Calu3 (cell line): ENCODE data around the gene MIA3. TPM values are rescaled to one million over a fixed set of nuclear protein-coding genes. Genes with fewer than 3 reads are reported as not detected.
"Not testable (repeated sequence)": the region's sequence is repeated elsewhere in the genome, so short reads cannot be mapped to it uniquely, and the experiment has no call there.

Source experiments
- BruUV-seq: library from RNA; stranded (reverse); fragments of 400-500 nt; replicated peaks from 2 replicates; lab custom pipeline; 2021; lab: Mats Ljungman, UMichigan
- CTCF ChIA-PET: fragments of 300-600 bp; sonication (Branson Sonifier 250); formaldehyde crosslinking; loops from one replicate; lab custom pipeline; 2022; ENCODE audit warnings: antibody characterized with exemption; lab: Charles Lee
- DNase-seq: peaks from one replicate; pipeline ENCODE4 v3.0.0; 2022
- H3K27ac Mint-ChIP-seq: one replicate; pipeline ENCODE4 v1.8.0; 2022; ENCODE audit warnings: mixed read lengths; ENCODE audit not compliant: unreplicated experiment
- H3K27me3 Mint-ChIP-seq: one replicate; pipeline ENCODE4 v1.8.0; 2022; ENCODE audit warnings: mixed read lengths; ENCODE audit not compliant: unreplicated experiment
- H3K36me3 Mint-ChIP-seq: one replicate; pipeline ENCODE4 v1.8.0; 2022; ENCODE audit warnings: mild to moderate bottlenecking, moderate library complexity, mixed read lengths; ENCODE audit not compliant: insufficient read depth, unreplicated experiment
- H3K4me1 Mint-ChIP-seq: one replicate; pipeline ENCODE4 v1.8.0; 2022; ENCODE audit warnings: mild to moderate bottlenecking, low read depth, mixed read lengths; ENCODE audit not compliant: unreplicated experiment
- H3K4me3 Mint-ChIP-seq: one replicate; pipeline ENCODE4 v1.8.0; 2022; ENCODE audit warnings: mild to moderate bottlenecking, low read depth, moderate library complexity, mixed read lengths; ENCODE audit not compliant: unreplicated experiment
- H3K9me3 Mint-ChIP-seq: one replicate; pipeline ENCODE4 v1.8.0; 2022; ENCODE audit warnings: low read depth, mixed read lengths; ENCODE audit not compliant: unreplicated experiment
- intact Hi-C: fragments of 100-400 bp; cut with micrococcal nuclease; formaldehyde crosslinking; loops from one replicate; pipeline ENCODE4 v1.10.0; 2022; ENCODE audit not compliant: unreplicated experiment
- total RNA-seq: library from RNA; stranded (reverse); gene quantifications from 2 replicates; pipeline ENCODE4 v1.2.3, GENCODE V29; 2022
- TF ChIP-seq, protein P1 (sequence below): fragments of 200-600 bp; IDR thresholded peaks from one replicate; pipeline ENCODE4 v1.8.0; 2022; ENCODE audit warnings: antibody characterized with exemption; ENCODE audit not compliant: unreplicated experiment

MIA3 gene
- total RNA-seq, 1 experiment from 2014 or later = 72.6 TPM

DNA sequence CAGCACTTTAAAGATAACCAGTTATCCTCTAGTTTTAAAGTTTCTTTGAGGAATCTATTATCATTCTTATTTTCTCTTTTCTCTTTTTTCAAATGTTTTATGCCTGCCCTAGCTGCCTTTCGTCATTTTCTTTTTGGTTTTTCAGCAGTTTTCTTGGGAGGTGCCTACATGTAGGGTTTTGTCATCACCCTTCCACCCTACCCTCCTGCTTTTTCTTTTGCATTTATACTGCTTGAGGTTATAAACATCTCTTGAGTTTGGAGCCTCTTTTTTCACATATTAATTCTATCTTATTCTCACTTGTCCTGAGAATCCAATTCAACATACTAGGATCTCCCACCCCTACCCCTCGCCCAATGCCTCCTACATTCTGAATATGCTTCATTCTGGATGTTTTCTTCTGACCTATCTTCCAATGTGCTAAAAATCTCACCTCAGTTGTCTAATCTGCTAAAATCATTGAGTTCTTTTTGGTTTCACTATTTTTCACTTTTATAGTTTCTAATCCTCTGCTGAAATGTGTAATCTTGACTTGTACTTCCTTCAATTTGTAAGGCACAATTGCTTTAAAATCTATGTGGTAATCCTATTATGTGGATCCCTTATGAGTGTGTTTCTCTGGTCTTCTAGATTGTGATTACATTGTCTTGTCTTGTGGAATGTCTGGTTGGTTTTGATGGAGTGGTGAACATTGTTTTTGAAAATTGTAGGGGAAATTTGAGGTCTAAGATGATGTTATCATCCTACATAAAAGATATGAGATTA lies 38.7 kb downstream of the MIA3 start:
- no peak for DNase-seq
- intact Hi-C loops = loop anchor here (5.0 kb wide), 1 partner anchor 66 kb away; no protein-coding TSS in a partner anchor
- TF ChIP-seq, protein P1, sequence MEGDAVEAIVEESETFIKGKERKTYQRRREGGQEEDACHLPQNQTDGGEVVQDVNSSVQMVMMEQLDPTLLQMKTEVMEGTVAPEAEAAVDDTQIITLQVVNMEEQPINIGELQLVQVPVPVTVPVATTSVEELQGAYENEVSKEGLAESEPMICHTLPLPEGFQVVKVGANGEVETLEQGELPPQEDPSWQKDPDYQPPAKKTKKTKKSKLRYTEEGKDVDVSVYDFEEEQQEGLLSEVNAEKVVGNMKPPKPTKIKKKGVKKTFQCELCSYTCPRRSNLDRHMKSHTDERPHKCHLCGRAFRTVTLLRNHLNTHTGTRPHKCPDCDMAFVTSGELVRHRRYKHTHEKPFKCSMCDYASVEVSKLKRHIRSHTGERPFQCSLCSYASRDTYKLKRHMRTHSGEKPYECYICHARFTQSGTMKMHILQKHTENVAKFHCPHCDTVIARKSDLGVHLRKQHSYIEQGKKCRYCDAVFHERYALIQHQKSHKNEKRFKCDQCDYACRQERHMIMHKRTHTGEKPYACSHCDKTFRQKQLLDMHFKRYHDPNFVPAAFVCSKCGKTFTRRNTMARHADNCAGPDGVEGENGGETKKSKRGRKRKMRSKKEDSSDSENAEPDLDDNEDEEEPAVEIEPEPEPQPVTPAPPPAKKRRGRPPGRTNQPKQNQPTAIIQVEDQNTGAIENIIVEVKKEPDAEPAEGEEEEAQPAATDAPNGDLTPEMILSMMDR = no peak
- Mint-ChIP-seq H3K36me3 (peaks cover 44% of the 10 kb centered on the region), H3K27ac (no peak overlapping the region), H3K27me3 (no peaks in the 10 kb centered on the region), H3K4me1 (no peaks in the 10 kb centered on the region), H3K9me3 (no peaks in the 10 kb centered on the region), H3K4me3 (no peak overlapping the region)
- no TSS peak for BruUV-seq
- CTCF ChIA-PET = interaction anchor here (0.7 kb wide), 1 partner anchor 1042 kb away, joined by 4 read pairs; no protein-coding TSS in a partner anchor

DNA sequence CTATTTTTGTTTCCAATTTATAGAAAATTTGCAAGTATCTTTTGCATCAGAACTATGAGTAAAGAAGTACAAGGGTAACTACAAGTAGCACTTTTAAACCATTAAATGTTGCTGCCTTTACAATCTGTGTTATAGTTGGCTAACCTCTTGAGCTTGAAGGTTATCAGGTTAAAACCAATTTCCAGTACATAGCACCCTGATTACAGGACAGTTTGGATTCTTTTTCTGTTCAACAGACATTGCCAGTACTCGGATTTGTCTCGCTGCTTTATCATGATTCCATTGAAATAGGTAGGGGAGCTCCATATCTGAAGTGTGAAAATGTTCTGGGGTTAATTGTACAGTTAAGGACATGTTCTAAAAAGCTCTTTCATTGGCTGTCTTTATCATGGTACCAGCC lies 40.0 kb downstream of the MIA3 start:
- H3K36me3 Mint-ChIP-seq = peaks cover 41% of the 10 kb centered on the region
- intact Hi-C loops = loop anchor here (5.0 kb wide), 1 partner anchor 64 kb away; no protein-coding TSS in a partner anchor
- TF ChIP-seq, protein P1 = no peak
- no peak overlapping the region for H3K27ac Mint-ChIP-seq
- CTCF ChIA-PET = no interaction called here
- no peak for DNase-seq
- BruUV-seq = no TSS peak
- no peaks in the 10 kb centered on the region for H3K9me3 Mint-ChIP-seq
- H3K4me3 Mint-ChIP-seq = no peak overlapping the region
- H3K4me1 Mint-ChIP-seq = no peaks in the 10 kb centered on the region
- H3K27me3 Mint-ChIP-seq = no peaks in the 10 kb centered on the region

DNA sequence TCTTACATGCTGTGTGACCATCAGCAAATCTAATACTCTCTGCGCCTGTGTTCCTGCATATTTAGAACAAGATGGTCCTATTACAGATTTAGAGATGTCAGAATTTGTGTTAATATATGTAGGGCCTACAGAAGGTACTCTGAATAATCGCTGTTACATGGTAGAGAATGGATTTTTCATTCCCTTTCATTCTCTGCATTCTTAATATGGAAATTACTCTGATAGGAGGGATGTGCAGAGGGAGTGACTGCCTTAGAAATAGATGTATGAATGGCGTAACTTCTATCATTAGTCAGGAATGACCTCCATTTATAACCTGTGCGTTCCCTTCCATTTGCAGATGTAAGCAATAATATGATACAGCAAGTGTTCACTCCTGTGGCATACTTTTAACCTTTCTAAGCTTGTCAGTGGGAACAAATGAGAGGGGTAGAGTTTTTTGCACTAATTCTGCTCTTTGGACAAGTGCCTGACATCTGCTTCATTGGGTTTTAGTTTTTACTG lies 45.6 kb downstream of the MIA3 start:
- H3K27ac Mint-ChIP-seq = no peak overlapping the region
- TF ChIP-seq, protein P1 = no peak
- H3K27me3 Mint-ChIP-seq = no peaks in the 10 kb centered on the region
- CTCF ChIA-PET = no interaction called here
- no peaks in the 10 kb centered on the region for H3K9me3 Mint-ChIP-seq
- DNase-seq = no peak
- intact Hi-C loops = no loop called here
- no peaks in the 10 kb centered on the region for H3K4me1 Mint-ChIP-seq
- no TSS peak for BruUV-seq
- no peak overlapping the region for H3K4me3 Mint-ChIP-seq
- peaks cover 36% of the 10 kb centered on the region for H3K36me3 Mint-ChIP-seq

DNA sequence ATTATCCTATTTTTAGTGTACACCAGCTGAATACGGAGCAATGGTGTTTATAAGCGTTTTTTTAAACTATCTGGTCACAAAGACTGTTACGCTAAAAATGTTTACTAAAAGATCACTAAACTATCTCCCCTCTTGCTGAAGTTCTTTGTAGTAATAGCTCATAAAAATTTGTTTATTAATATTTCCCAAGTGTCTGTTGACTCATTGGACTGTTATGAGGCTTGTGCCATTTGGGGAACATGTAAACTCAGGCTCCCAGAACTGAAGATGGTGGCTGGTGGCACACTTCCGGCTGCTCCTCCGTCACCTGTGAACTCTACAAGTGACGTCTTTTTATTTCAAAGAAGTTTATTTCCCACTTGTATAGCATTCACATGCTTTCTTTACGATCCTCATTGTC lies 48.1 kb downstream of the MIA3 start:
- no peaks in the 10 kb centered on the region for H3K9me3 Mint-ChIP-seq
- TF ChIP-seq, protein P1 = no peak
- H3K27me3 Mint-ChIP-seq = no peaks in the 10 kb centered on the region
- H3K27ac Mint-ChIP-seq = no peak overlapping the region
- no TSS peak for BruUV-seq
- no peak for DNase-seq
- H3K4me3 Mint-ChIP-seq = no peak overlapping the region
- no peaks in the 10 kb centered on the region for H3K4me1 Mint-ChIP-seq
- intact Hi-C loops = no loop called here
- peaks cover 24% of the 10 kb centered on the region for H3K36me3 Mint-ChIP-seq
- CTCF ChIA-PET = no interaction called here

DNA sequence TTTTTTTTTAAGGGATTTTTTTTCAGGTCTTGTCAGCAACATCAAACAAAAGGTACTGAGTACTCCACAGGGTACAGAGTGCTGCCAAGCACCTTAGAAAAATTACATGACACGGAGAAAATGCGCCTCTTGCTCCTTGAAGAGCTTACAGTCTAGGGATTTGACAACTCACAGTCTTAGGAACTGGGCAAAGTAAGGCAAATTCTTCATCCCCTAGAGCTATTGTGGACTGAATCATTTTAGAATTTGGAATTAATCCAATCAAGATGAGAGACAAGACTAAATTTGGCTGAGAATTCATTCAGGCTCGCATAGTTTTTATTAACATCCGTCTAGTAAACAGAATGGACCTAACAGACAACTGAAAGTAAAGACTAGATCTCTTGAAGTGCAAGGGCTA lies 50.3 kb downstream of the MIA3 start:
- H3K4me3 Mint-ChIP-seq, CTCF ChIA-PET, H3K27me3 Mint-ChIP-seq, H3K27ac Mint-ChIP-seq, DNase-seq, BruUV-seq, H3K9me3 Mint-ChIP-seq, H3K4me1 Mint-ChIP-seq, intact Hi-C loops: not testable (repeated sequence)
- H3K36me3 Mint-ChIP-seq = peaks cover 18% of the 10 kb centered on the region

DNA sequence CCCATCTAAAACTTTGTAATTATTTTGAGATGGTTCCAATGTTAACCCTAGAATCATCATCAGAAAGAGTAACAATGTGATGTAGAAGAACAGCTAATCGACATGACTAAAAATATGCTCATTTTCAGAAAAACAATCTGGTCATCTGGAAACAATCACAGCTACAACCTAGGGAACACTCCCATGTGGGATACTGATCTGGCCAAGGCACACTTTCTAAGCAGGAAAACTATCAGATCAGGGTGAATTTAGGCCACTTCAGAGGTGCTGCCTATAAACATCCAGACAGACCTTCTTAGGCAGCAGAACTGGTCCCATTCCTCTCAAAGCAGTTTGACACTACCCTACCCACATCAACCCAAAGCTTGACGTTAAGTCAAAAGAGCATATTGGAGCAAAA lies 51.2 kb downstream of the MIA3 start:
- H3K27me3 Mint-ChIP-seq, H3K9me3 Mint-ChIP-seq, H3K4me1 Mint-ChIP-seq, H3K27ac Mint-ChIP-seq, BruUV-seq, H3K4me3 Mint-ChIP-seq, CTCF ChIA-PET, DNase-seq, intact Hi-C loops: not testable (repeated sequence)
- H3K36me3 Mint-ChIP-seq = peaks cover 22% of the 10 kb centered on the region
